ENCODE measurements around the gene AKAP9.

Gene AKAP9

GRCh38 chr7:91916051-91916440 is 24.6 kb upstream of the AKAP9 start:
- Histone ChIP-seq H3K27ac (no peak overlapping the region), H3K27me3 (ENCODE audit: insufficient read depth, low read depth) (no peaks in the 10 kb centered on the region), H3K4me1 (ENCODE audit: low read depth, poor library complexity, severe bottlenecking) (peaks cover 13% of the 10 kb centered on the region), H4K20me1 (ENCODE audit: insufficient read depth) (no peaks in the 10 kb centered on the region), H3K4me3 (IDR thresholded peaks at IDR 0.05; ENCODE audit: insufficient read depth, low read depth, low read length) (no peak overlapping the region), H3K4me2 (no peak overlapping the region), H3K79me2 (ENCODE audit: insufficient read depth, low read depth) (no peaks in the 10 kb centered on the region), H3K9ac (no peak overlapping the region), H3K36me3 (ENCODE audit: insufficient read depth) (no peaks in the 10 kb centered on the region), H2AFZ (ENCODE audit: low read depth) (no peak overlapping the region)
- no peak for TF ChIP-seq CTCF (conservative IDR thresholded peaks at IDR 0.05; ENCODE audit: low read depth, low read length)

- no peak overlapping the region for H3K27ac ChIP-seq
- peaks cover under 1% of the 10 kb centered on the region for H3K4me1 ChIP-seq (ENCODE audit: low read depth, poor library complexity, severe bottlenecking)
- H3K36me3 ChIP-seq (ENCODE audit: insufficient read depth) = no peaks in the 10 kb centered on the region
- no peaks in the 10 kb centered on the region for H4K20me1 ChIP-seq (ENCODE audit: insufficient read depth)
- no peak overlapping the region for H3K4me2 ChIP-seq
- no peaks in the 10 kb centered on the region for H3K27me3 ChIP-seq (ENCODE audit: insufficient read depth, low read depth)
- no peak for TF ChIP-seq CTCF (conservative IDR thresholded peaks at IDR 0.05; ENCODE audit: low read depth, low read length)
- H3K9ac ChIP-seq = no peak overlapping the region
- no peak overlapping the region for H3K4me3 ChIP-seq (IDR thresholded peaks at IDR 0.05; ENCODE audit: insufficient read depth, low read depth, low read length)
- no peaks in the 10 kb centered on the region for H3K79me2 ChIP-seq (ENCODE audit: insufficient read depth, low read depth)
- no peak overlapping the region for H2AFZ ChIP-seq (ENCODE audit: low read depth)
Measured at GRCh38 chr7:91918356-91918755, 22.3 kb upstream of the AKAP9 start.

GRCh38 chr7:91922857-91923256 is 17.8 kb upstream of the AKAP9 start:
- H3K36me3 ChIP-seq (ENCODE audit: insufficient read depth) = no peaks in the 10 kb centered on the region
- no peak overlapping the region for H3K27ac ChIP-seq
- no peak for TF ChIP-seq CTCF (conservative IDR thresholded peaks at IDR 0.05; ENCODE audit: low read depth, low read length)
- H3K4me1 ChIP-seq (ENCODE audit: low read depth, poor library complexity, severe bottlenecking) = no peaks in the 10 kb centered on the region
- H3K27me3 ChIP-seq (ENCODE audit: insufficient read depth, low read depth) = no peaks in the 10 kb centered on the region
- no peaks in the 10 kb centered on the region for H3K79me2 ChIP-seq (ENCODE audit: insufficient read depth, low read depth)
- no peak overlapping the region for H3K9ac ChIP-seq
- no peak overlapping the region for H2AFZ ChIP-seq (ENCODE audit: low read depth)
- H3K4me2 ChIP-seq = no peak overlapping the region
- H3K4me3 ChIP-seq (IDR thresholded peaks at IDR 0.05; ENCODE audit: insufficient read depth, low read depth, low read length) = no peak overlapping the region
- H4K20me1 ChIP-seq (ENCODE audit: insufficient read depth) = no peaks in the 10 kb centered on the region

GRCh38 chr7:91927912-91928311 is 12.8 kb upstream of the AKAP9 start:
- no peak overlapping the region for H3K9ac ChIP-seq
- no peaks in the 10 kb centered on the region for H3K27me3 ChIP-seq (ENCODE audit: insufficient read depth, low read depth)
- no peak overlapping the region for H3K4me3 ChIP-seq (IDR thresholded peaks at IDR 0.05; ENCODE audit: insufficient read depth, low read depth, low read length)
- H3K27ac ChIP-seq = no peak overlapping the region
- H3K36me3 ChIP-seq (ENCODE audit: insufficient read depth) = no peaks in the 10 kb centered on the region
- H3K4me1 ChIP-seq (ENCODE audit: low read depth, poor library complexity, severe bottlenecking) = no peaks in the 10 kb centered on the region
- no peaks in the 10 kb centered on the region for H3K79me2 ChIP-seq (ENCODE audit: insufficient read depth, low read depth)
- TF ChIP-seq CTCF (conservative IDR thresholded peaks at IDR 0.05; ENCODE audit: low read depth, low read length) = no peak
- no peak overlapping the region for H2AFZ ChIP-seq (ENCODE audit: low read depth)
- H3K4me2 ChIP-seq = no peak overlapping the region
- H4K20me1 ChIP-seq (ENCODE audit: insufficient read depth) = no peaks in the 10 kb centered on the region

GRCh38 chr7:91929463-91929862 is 11.2 kb upstream of the AKAP9 start:
- Histone ChIP-seq H3K9ac (no peak overlapping the region), H3K36me3 (ENCODE audit: insufficient read depth) (no peaks in the 10 kb centered on the region), H3K4me2 (no peak overlapping the region), H4K20me1 (ENCODE audit: insufficient read depth) (no peaks in the 10 kb centered on the region), H3K4me1 (ENCODE audit: low read depth, poor library complexity, severe bottlenecking) (no peaks in the 10 kb centered on the region), H3K27ac (no peak overlapping the region), H3K79me2 (ENCODE audit: insufficient read depth, low read depth) (no peaks in the 10 kb centered on the region), H3K4me3 (IDR thresholded peaks at IDR 0.05; ENCODE audit: insufficient read depth, low read depth, low read length) (no peak overlapping the region), H2AFZ (ENCODE audit: low read depth) (no peak overlapping the region), H3K27me3 (ENCODE audit: insufficient read depth, low read depth) (no peaks in the 10 kb centered on the region)
- no peak for TF ChIP-seq CTCF (conservative IDR thresholded peaks at IDR 0.05; ENCODE audit: low read depth, low read length)
